DND-41 (cell line): ENCODE results near the gene TOGARAM2.

ENCODE experiments used
- CTCF ChIP-seq: IDR thresholded peaks from 2 replicates; pipeline ENCODE4 v1.5.1; 2012; ENCODE audit warnings: borderline replicate concordance, low read length, moderate library complexity, mild to moderate bottlenecking; ENCODE audit not compliant: poor library complexity, severe bottlenecking; ENCODE audit errors: extremely low read depth
- EZH2 ChIP-seq: IDR thresholded peaks from 3 replicates; pipeline ENCODE4 v1.6.1; 2012; ENCODE audit warnings: borderline replicate concordance, low read depth, mild to moderate bottlenecking, moderate library complexity, low read length, inconsistent platforms; ENCODE audit not compliant: severe bottlenecking

- TF ChIP-seq CTCF (no peak), EZH2 (no peak)
These were observed 66.2 kb downstream of the TOGARAM2 start for GRCh38 chr2:29047083-29047845.
